ENCODE results near the gene PGBD5.

Gene PGBD5

GRCh38 chr1:230283678-230284077, 142.5 kb downstream of the PGBD5 start:
- TF ChIP-seq, protein P1, sequence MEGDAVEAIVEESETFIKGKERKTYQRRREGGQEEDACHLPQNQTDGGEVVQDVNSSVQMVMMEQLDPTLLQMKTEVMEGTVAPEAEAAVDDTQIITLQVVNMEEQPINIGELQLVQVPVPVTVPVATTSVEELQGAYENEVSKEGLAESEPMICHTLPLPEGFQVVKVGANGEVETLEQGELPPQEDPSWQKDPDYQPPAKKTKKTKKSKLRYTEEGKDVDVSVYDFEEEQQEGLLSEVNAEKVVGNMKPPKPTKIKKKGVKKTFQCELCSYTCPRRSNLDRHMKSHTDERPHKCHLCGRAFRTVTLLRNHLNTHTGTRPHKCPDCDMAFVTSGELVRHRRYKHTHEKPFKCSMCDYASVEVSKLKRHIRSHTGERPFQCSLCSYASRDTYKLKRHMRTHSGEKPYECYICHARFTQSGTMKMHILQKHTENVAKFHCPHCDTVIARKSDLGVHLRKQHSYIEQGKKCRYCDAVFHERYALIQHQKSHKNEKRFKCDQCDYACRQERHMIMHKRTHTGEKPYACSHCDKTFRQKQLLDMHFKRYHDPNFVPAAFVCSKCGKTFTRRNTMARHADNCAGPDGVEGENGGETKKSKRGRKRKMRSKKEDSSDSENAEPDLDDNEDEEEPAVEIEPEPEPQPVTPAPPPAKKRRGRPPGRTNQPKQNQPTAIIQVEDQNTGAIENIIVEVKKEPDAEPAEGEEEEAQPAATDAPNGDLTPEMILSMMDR (IDR thresholded peaks at IDR 0.05; ENCODE audit: low read depth, low read length), result no peak
- no peak for DNase-seq (ENCODE audit: low read depth in 2 of 2)
- no peak overlapping the region for H3K4me3 ChIP-seq (replicated peaks in 1 of 2; ENCODE audit: low read depth in 2 of 2, low read length in 2 of 2)

DNA sequence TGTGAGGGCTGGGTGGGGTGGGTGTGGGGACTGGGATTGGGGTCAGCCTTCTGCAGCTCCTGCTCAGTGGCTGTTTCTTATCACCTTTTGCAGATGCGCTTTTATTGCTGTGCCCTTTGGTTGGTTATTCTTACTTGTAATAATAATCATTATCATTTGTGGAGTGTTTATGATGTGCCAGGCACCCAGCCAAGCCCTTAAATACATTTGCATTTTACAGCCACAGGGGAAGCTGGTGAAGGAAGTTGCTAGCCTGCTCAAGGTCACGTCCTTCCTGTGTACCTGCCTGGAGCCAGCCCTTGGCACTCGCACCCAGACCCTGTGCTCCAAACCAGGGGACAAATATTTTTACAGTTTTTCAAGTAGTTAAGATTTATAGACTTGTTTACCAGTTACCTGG, 144.0 kb downstream of the PGBD5 start:
- no peak overlapping the region for H3K4me3 ChIP-seq (replicated peaks in 1 of 2; ENCODE audit: low read depth in 2 of 2, low read length in 2 of 2)
- TF ChIP-seq, protein P1 (IDR thresholded peaks at IDR 0.05; ENCODE audit: low read depth, low read length), result no peak
- DNase-seq (ENCODE audit: low read depth in 2 of 2), result no peak

DNA sequence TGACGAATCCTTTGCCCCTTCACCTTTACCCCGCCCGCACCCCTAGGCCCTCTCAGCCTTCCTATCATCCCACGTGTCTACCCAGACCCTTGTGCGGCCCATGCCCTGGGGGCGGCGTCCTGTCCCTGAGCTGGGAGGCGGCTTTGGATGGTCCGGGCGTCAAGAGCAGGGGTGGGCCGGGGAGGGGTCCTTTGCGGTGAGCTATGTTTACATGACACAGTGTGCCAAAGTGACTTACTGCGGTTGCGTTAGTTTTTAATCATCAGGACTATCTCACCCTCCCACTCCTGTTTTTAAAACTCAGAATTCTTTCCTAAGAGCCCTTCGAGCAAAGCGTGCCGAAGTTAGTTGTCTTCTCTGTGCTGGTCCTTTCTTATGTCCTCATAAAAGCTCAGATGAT, 144.6 kb downstream of the PGBD5 start:
- DNase-seq (ENCODE audit: low read depth in 2 of 2), result no peak
- no peak overlapping the region for H3K4me3 ChIP-seq (replicated peaks in 1 of 2; ENCODE audit: low read depth in 2 of 2, low read length in 2 of 2)
- TF ChIP-seq, protein P1 (IDR thresholded peaks at IDR 0.05; ENCODE audit: low read depth, low read length), result no peak

DNA sequence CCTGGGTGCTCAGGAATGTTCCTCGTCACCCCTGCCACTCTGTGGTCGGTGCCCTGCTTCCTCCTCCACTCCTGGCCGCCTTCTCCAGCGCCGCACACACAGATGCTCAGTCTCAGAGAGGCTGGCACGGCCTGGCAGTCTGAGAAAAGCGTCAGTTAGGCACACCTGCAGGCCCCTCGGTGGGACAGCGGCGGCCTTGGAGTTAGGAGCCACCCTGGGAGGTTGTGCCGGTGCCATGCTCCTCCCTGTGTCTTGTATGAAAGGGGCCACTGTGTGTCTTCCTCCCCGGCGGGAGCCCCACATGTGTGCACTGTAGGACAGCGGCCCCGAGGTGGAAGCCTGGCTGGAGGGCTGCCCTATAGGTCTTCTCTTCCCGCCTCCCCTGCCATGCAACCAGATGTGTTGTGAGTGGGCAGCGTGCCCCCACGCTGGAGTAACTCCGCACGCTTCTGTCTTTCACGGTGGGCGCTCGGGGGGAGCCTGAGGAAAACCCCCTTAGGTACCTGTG, 145.2 kb downstream of the PGBD5 start:
- no peak overlapping the region for H3K4me3 ChIP-seq (replicated peaks in 1 of 2; ENCODE audit: low read depth in 2 of 2, low read length in 2 of 2)
- TF ChIP-seq, protein P1 (IDR thresholded peaks at IDR 0.05; ENCODE audit: low read depth, low read length), result no peak
- no peak for DNase-seq (ENCODE audit: low read depth in 2 of 2)

DNA sequence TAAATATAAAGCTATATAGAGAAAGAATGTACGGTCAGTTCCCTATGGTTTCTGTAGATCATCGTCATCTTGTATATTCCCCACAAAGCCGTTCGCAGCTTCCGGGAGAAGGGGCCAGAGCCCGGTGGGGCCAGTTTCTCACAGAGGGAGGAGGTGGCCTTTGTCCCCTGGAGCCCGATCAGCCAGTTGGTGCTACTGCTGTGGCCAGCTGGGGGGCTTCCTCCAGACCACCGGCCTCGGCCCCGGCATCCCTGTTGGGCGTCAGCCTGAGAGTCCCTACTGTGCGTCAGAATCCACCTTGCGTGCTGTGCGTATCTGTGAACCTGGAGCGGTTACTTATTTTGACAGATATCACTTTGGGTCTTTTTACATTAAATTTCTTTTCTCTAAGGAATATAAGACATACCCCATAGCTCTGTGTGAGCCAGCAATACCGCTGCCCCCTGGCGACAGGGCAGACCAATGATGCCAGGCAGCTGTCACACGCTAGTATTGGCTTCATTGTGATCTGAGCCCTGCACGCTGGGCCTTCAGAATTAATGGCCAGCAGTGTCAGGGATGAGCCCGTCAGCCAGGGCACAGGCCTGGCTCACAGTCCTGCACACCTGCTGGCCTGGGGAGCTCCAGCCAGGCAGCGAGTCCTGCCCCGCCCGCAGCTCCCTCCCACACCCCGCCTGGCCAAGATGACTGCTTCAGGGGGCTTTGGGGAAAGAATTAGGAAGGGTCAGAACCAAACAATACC, 145.9 kb downstream of the PGBD5 start:
- TF ChIP-seq, protein P1 (IDR thresholded peaks at IDR 0.05; ENCODE audit: low read depth, low read length), result no peak
- no peak for DNase-seq (ENCODE audit: low read depth in 2 of 2)
- no peak overlapping the region for H3K4me3 ChIP-seq (replicated peaks in 1 of 2; ENCODE audit: low read depth in 2 of 2, low read length in 2 of 2)

GRCh38 chr1:230279583-230279945, 146.6 kb downstream of the PGBD5 start:
- no peak overlapping the region for H3K4me3 ChIP-seq (replicated peaks in 1 of 2; ENCODE audit: low read depth in 2 of 2, low read length in 2 of 2)
- TF ChIP-seq, protein P1 (IDR thresholded peaks at IDR 0.05; ENCODE audit: low read depth, low read length), result no peak
- DNase-seq (ENCODE audit: low read depth in 2 of 2), result no peak

Data from cardiac fibroblast (primary cell).